ENCODE measurements around the gene HEG1.

The HEG1 gene

DNA sequence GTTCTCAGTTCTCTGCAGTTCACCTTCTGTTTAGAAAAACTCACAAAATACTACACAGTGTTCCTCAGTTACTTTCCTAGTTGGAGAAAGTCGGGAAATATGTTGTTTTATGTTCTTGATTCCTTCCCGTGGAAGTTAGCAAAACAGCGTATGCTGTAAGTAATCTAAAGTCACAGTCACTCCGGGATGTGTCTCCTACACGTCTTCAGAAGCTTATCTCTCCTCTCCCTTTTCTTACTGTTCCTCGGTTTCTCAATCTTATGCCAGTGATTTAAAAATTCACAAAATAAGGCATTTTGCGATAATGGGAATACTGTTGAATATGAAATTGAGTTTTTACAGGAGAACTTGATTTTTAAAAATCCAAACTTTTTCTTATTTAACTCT, 1.7 kb downstream of the HEG1 start:
- TF ChIP-seq POU2F2 (IDR thresholded peaks at IDR 0.05; ENCODE audit: low read depth, low read length) = no peak
- TF ChIP-seq TAF1 (IDR thresholded peaks at IDR 0.05; ENCODE audit: low read depth, low read length) = no peak
- no peak for TF ChIP-seq PAX5 (IDR thresholded peaks at IDR 0.05; ENCODE audit: insufficient read depth, low read length, severe bottlenecking)
- no peak for TF ChIP-seq SPI1 (IDR thresholded peaks at IDR 0.05; ENCODE audit: low read depth, low read length)
- no peak for TF ChIP-seq POLR2A (IDR thresholded peaks at IDR 0.05; ENCODE audit: low read depth, low read length)
- no peak for TF ChIP-seq POLR2AphosphoS5 (IDR thresholded peaks at IDR 0.05; ENCODE audit: low read depth, low read length)
- DNase-seq (ENCODE audit: insufficient read length, low spot score) (no peak), FAIRE-seq (peak; percentile 9)

DNA sequence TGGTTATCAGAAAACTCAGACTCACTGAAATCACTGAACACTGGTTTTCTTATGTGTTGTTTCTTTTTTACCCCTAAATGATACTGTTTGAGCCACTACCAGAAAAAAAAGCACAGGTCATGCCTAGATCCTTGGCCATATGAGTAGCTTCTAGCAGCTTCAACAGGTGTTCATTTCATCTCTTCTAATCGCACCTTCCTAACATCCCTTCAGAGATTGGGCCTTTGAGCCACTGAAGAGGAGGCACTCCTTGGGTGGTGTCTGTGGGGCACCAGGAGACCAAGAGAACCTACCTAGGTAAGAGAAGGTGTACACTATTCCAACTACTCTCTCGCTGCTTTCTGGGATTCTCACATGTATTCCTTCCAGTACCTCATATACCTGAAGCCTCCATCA, 2.5 kb downstream of the HEG1 start:
- no peak for FAIRE-seq
- DNase-seq (ENCODE audit: insufficient read length, low spot score) = no peak
- TF ChIP-seq POLR2AphosphoS5 (IDR thresholded peaks at IDR 0.05; ENCODE audit: low read depth, low read length) (no peak), POLR2A (IDR thresholded peaks at IDR 0.05; ENCODE audit: low read depth, low read length) (no peak)

DNA sequence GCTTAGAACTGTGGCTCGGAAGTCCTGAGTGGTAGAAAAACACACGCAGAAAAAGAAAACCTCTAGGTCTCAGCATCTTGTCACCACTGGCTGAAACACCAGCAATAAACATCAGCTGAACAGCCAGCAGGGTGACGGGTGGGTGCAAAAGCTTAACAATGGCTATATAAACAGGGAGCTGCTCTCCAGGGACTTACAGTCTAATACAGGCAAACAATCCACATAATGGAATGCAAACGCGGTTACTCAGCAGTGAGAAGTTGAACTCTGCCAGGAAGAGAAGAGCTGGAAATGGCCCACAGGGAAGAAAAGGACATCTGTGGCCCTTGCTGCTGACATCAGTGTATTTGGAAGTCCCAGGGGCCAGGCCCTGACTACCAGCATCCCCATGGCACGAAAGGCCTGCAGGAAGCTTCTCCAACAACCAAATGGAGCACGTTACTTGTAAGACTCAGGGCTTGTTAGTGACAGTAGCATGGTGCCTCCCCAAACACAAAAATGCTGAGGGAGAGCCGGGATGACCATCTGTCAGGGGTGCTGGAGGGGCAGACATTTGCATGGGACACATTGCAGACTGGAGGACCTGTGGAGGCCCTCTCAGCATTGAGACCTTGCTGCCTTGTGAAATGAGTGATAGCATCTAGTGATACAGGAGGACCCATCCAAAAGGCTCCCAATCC, 3.0 kb downstream of the HEG1 start:
- no peak for TF ChIP-seq SPI1 (IDR thresholded peaks at IDR 0.05; ENCODE audit: low read depth, low read length)
- TF ChIP-seq PAX5 (IDR thresholded peaks at IDR 0.05; ENCODE audit: insufficient read depth, low read length, severe bottlenecking) = no peak
- no peak for TF ChIP-seq POLR2AphosphoS5 (IDR thresholded peaks at IDR 0.05; ENCODE audit: low read depth, low read length)
- TF ChIP-seq POLR2A (IDR thresholded peaks at IDR 0.05; ENCODE audit: low read depth, low read length) = no peak
- TF ChIP-seq TAF1 (IDR thresholded peaks at IDR 0.05; ENCODE audit: low read depth, low read length) = no peak
- TF ChIP-seq POU2F2 (IDR thresholded peaks at IDR 0.05; ENCODE audit: low read depth, low read length) = no peak
- DNase-seq (ENCODE audit: insufficient read length, low spot score) = no peak
- peak; percentile 5 for FAIRE-seq

DNA sequence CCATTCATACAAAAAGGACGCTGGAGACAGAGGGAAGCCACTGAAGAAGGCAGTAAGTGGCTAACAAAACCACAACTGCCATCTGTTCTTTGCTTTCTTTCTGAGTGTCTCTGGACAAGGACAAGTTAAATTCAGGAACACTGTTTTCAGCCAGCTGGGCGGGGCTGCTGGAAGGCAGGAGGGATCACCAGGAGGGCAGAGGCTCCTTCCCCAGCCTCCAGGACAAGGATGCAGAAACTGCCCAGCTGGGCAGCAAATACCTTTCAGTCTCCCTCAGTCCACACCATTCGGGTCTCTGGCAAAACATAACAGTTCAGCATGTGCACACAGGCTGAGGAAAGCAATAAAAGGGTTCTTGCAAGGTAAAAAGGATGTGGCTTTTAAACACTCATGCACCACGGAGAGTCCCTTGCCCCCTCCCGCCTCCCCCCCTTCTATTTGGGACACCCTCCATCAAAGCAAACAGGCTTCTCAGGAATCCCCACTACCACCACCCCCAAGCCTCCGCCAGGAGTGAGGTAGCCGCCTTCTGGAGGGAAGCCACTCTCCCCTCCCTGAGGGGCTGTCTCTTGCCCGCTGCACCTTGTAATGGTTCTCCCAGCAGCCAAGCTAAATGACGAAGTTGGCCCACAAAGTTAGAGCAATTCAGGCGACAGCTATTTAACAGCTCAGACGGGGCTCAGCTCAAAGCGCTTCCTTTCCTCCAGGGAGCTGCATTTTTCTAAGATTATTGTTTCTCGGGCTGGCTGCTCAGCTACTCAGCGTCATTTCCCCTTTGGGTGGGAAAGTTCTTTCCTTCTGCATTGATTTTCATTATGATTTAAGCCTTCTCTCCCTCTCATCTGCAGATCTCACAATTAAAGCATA, 3.8 kb downstream of the HEG1 start:
- TF ChIP-seq PAX5 (IDR thresholded peaks at IDR 0.05; ENCODE audit: insufficient read depth, low read length, severe bottlenecking) = no peak
- TF ChIP-seq POU2F2 (IDR thresholded peaks at IDR 0.05; ENCODE audit: low read depth, low read length) = no peak
- no peak; the same call in 1 of the 2 replicates for TF ChIP-seq SPI1 (IDR thresholded peaks at IDR 0.05; ENCODE audit: low read depth, low read length)
- TF ChIP-seq POLR2A (IDR thresholded peaks at IDR 0.05; ENCODE audit: low read depth, low read length) = no peak; the same call in 1 of the 2 replicates
- TF ChIP-seq POLR2AphosphoS5 (IDR thresholded peaks at IDR 0.05; ENCODE audit: low read depth, low read length) = no peak
- no peak for TF ChIP-seq TAF1 (IDR thresholded peaks at IDR 0.05; ENCODE audit: low read depth, low read length)
- FAIRE-seq = peak; percentile 85
- peak; percentile 23 for DNase-seq (ENCODE audit: insufficient read length, low spot score)

DNA sequence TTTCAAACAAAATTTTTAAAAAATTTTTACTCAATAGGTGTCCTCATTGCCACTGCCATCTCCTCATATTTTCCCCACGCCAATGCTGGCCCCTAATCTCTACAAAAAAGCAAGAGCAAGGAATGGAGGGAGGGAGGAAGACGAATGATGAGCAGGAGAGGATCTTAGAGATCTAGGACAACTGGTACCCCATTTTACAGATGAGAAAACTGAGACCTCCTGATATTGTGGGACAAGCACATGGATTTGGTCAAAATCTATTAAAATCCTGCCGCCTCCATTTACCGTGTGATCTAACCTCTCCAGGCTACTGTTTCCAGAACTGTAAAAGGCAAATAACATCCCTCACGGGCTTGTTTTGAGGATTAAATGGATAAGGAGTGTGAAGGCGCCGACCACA, 4.6 kb downstream of the HEG1 start:
- TF ChIP-seq POU2F2 (IDR thresholded peaks at IDR 0.05; ENCODE audit: low read depth, low read length) = no peak
- no peak for TF ChIP-seq TAF1 (IDR thresholded peaks at IDR 0.05; ENCODE audit: low read depth, low read length)
- no peak for DNase-seq (ENCODE audit: insufficient read length, low spot score)

GRCh38 chr3:125050488-125051090, 5.2 kb downstream of the HEG1 start:
- DNase-seq (ENCODE audit: insufficient read length, low spot score) (no peak), FAIRE-seq (peak; percentile 9)
- TF ChIP-seq PAX5 (IDR thresholded peaks at IDR 0.05; ENCODE audit: insufficient read depth, low read length, severe bottlenecking) (no peak), SPI1 (IDR thresholded peaks at IDR 0.05; ENCODE audit: low read depth, low read length) (no peak), TAF1 (IDR thresholded peaks at IDR 0.05; ENCODE audit: low read depth, low read length) (no peak), POLR2A (IDR thresholded peaks at IDR 0.05; ENCODE audit: low read depth, low read length) (no peak), POU2F2 (IDR thresholded peaks at IDR 0.05; ENCODE audit: low read depth, low read length) (no peak), POLR2AphosphoS5 (IDR thresholded peaks at IDR 0.05; ENCODE audit: low read depth, low read length) (no peak)

More for the DNA sequence above, 4.6 kb downstream of the HEG1 start:
- FAIRE-seq = no peak

GRCh38 chr3:125048282-125048681, 7.5 kb downstream of the HEG1 start:
- TF ChIP-seq PAX5 (IDR thresholded peaks at IDR 0.05; ENCODE audit: insufficient read depth, low read length, severe bottlenecking) (no peak), POLR2AphosphoS5 (IDR thresholded peaks at IDR 0.05; ENCODE audit: low read depth, low read length) (no peak), SPI1 (IDR thresholded peaks at IDR 0.05; ENCODE audit: low read depth, low read length) (no peak), TAF1 (IDR thresholded peaks at IDR 0.05; ENCODE audit: low read depth, low read length) (no peak)
- no peak for DNase-seq (ENCODE audit: insufficient read length, low spot score)
- no peak for FAIRE-seq

DNA sequence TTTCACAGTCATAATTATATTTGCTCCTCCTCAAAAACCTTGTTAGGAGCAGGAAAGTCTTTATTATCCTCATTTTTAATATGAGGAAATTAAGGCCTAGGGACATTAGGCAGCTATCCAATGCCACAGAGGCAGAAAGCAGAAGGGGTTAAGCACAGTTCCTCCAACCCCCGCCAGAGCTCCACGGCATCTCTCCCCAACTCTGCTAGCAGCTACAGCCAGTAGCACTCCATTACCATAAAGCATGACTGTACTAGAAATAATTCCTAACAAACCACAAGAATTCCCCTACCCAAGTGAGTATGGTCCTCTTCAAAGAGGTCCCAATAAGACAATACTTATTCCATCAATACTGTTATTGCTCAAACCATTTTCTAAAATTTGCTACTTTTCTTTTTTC, 9.8 kb downstream of the HEG1 start:
- DNase-seq (ENCODE audit: insufficient read length, low spot score) (no peak), FAIRE-seq (no peak)
- TF ChIP-seq POLR2A (IDR thresholded peaks at IDR 0.05; ENCODE audit: low read depth, low read length) (no peak), POLR2AphosphoS5 (IDR thresholded peaks at IDR 0.05; ENCODE audit: low read depth, low read length) (no peak), SPI1 (IDR thresholded peaks at IDR 0.05; ENCODE audit: low read depth, low read length) (no peak), PAX5 (IDR thresholded peaks at IDR 0.05; ENCODE audit: insufficient read depth, low read length, severe bottlenecking) (no peak), TAF1 (IDR thresholded peaks at IDR 0.05; ENCODE audit: low read depth, low read length) (no peak), POU2F2 (IDR thresholded peaks at IDR 0.05; ENCODE audit: low read depth, low read length) (no peak)

- TF ChIP-seq POLR2A (IDR thresholded peaks at IDR 0.05; ENCODE audit: low read depth, low read length) (no peak), TAF1 (IDR thresholded peaks at IDR 0.05; ENCODE audit: low read depth, low read length) (no peak), POLR2AphosphoS5 (IDR thresholded peaks at IDR 0.05; ENCODE audit: low read depth, low read length) (no peak), PAX5 (IDR thresholded peaks at IDR 0.05; ENCODE audit: insufficient read depth, low read length, severe bottlenecking) (no peak), SPI1 (IDR thresholded peaks at IDR 0.05; ENCODE audit: low read depth, low read length) (no peak), POU2F2 (IDR thresholded peaks at IDR 0.05; ENCODE audit: low read depth, low read length) (no peak)
- FAIRE-seq (no peak), DNase-seq (ENCODE audit: insufficient read length, low spot score) (no peak)
These were observed 10.6 kb downstream of the HEG1 start for GRCh38 chr3:125045194-125045593.

Measured in GM12891 (cell line).